GM18861 (cell line): ENCODE results near the gene MOK.
"Not testable (repeated sequence)": the region's sequence is repeated elsewhere in the genome, so short reads cannot be mapped to it uniquely, and the experiment has no call there.

Experiments used
- ATAC-seq: cut with Tn5 transposase; IDR thresholded peaks from one replicate; pipeline ENCODE4 v1.9.1; 2021; ENCODE audit not compliant: unreplicated experiment

The MOK gene, protein sequence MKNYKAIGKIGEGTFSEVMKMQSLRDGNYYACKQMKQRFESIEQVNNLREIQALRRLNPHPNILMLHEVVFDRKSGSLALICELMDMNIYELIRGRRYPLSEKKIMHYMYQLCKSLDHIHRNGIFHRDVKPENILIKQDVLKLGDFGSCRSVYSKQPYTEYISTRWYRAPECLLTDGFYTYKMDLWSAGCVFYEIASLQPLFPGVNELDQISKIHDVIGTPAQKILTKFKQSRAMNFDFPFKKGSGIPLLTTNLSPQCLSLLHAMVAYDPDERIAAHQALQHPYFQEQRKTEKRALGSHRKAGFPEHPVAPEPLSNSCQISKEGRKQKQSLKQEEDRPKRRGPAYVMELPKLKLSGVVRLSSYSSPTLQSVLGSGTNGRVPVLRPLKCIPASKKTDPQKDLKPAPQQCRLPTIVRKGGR

DNA sequence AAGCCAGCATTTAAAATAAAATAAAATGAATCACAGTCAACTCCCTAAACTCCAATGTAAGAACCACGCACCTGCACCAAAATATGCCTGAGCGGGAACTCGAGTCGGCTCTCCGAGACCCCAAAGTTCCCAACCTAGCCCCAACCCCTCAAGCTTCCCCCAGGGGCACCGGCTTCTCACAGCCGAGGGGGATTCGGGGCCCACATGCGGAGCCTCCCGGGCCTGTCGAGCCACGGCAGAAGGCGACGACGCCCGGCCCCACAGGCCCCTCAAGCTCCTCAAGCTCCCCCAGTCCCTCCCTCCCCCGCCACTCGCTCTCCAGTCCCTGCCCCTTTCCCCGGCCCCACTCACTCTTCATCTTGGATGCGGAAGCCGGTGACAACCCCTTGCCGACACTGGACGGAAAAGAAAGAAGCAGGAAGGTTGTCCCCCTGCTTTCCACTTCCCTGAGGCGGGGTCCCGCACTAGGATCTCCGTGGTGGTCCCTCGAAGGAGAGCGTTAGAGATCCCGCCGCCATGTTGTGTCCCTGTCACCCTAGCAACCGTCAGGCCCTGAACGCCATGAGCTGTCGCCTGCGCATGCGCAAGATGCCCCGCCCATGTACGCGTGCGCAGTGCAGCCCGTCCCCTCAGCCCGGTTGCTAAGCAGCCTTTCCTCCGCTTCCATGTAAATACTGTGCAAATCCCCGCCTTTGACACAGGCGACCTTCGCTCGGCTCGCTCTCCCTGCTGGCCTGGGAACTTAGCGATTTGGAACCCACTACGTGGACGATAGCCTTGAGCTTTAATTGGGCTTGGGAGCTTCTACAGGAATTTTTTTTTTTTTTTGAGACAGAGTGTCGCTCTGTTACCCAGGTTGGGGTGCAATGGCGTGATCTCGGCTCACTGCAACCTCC, at the start of gene MOK:
TSS of gene MOK (minus strand) at position 554 of the 896 bp plus-strand sequence. CDS start at position 358, 196 bp downstream.
- peak; percentile 87 for ATAC-seq

DNA sequence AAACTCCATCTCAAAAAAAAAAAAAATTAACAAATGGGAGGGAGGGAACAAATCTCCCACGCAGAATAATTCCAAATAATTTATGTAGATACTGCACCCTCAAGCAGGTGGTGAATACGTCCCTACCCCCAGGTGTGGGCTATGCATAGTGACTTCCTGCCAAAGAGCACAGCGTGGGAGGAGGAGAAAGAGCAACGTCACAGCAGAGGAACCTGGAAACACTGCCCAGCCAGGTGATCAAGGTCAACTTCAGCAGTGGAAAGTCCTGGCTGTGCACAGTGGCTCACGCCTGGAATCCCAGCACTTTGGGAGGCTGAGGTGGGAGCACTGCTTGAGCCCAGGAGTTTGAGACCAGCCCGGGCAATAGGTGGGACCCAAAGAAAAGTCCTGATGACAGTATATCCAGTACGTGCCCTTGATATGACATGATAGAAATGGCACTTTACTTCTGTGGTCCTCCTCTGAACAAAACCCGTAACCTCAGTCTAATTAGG, 48.2 kb upstream of the MOK start:
- no peak for ATAC-seq

DNA sequence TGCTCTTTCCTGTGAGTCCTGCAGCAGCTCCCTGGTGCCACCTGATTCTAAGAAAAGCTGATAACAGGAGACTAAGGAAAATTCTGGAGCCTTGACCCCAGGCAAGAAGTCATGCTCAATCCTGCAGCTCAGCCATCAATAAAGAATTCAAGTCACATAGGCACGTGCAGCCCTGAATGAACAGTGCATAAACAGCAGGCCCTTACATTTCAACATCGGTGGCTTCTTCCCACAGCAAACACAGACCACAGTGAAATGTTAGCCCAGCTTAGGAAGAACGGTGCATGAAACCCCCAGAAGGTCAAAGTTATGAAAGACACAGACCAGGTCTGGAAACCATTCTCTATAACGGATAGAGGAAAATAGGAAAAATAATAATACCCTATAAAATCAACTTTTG, 47.2 kb upstream of the MOK start:
- ATAC-seq: no peak

DNA sequence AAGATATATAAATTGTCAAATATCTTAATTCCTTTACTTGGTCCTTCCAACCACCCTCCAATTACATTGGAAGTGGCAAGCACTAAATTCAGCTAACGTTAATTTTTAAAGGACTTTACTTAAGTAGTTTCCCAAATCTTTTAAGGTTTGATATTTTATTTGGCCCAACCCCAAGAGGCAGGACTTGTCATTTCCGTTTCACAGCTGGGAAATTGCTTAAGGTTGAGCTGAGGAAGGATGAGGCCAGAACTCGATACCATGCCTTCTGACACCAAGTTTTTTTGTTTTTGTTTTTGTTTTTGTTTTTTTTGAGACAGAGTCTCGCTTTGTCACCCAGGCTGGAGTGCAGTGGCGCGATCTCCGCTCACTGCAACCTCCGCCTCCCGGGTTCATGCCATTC, 46.6 kb upstream of the MOK start:
- not testable (repeated sequence) for ATAC-seq

DNA sequence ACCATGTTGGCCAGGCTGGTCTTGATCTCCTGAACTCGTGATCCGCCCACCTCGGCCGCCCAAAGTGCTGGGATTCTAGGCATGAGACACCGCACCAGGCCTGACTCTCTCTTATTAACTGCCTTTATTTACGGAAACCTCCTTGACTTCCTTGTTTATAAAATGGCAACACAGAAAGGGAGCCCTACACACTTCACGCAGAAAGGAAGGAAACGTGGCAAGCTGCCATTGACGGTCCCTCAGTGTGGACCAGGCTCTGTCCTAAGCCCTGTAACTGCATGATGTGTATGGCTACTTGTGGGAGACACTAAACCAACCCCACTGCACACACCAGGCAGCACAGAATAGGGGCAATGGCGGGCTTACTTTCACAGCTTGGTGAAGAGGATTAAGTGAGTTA, 46.1 kb upstream of the MOK start:
- ATAC-seq: no peak

DNA sequence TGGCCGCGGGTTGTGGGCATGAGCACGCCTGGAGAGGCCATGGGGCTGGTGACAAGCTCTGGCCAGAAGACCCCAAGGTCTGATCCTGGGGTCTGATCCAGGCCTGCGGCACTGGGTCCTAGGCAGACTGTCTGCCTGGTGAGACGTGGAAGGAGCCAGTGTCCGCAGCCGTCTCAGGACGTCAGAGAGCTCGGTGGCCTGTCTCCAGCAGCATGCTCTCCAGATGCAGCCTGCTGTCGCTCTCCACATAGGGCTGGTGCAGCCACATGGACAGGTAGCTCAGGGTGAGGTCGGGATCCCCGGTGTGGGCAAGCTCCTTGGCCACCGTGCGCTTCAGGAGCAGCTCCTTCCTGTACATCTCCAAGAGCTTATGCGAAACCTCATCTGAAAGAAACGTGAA, 43.4 kb upstream of the MOK start:
- ATAC-seq: no peak

DNA sequence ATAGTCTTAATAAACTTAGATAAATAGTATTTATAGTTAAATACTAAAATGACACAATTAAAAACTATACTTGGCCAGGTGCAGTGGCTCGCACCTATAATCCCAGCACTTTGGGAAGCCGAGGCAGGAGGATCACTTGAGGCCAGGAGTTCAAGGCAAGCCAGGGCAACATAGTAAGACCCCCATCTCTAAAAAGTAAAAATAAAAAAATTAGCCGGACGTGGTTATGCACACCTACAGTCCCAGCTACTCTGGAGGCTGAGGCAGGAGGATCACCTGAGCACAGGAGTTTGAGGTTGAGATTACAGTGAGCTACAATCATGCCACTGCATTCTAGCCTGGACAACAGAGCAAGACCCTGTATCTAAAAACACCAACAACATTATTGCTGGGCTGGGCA, 41.7 kb upstream of the MOK start:
- no peak for ATAC-seq

DNA sequence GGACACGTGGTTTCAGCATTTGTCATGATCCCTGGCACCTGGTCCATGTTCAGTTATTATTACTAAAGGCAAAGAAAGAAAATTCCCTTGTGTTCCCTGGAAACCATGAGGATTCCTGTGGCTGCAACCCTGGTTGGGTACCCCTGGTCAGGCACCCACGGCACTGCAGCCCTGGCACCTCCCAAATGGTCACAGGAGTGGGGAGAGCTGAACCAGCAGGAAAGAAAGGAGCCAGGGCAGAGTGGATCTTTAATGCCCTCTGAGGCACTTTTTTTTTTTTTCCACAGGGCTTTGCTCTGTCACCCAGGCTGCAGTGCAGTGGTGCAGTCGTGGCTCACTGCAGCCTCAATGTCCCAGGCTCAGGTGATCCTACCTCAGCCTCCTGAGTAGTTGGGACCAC, 40.3 kb upstream of the MOK start:
- ATAC-seq: no peak

DNA sequence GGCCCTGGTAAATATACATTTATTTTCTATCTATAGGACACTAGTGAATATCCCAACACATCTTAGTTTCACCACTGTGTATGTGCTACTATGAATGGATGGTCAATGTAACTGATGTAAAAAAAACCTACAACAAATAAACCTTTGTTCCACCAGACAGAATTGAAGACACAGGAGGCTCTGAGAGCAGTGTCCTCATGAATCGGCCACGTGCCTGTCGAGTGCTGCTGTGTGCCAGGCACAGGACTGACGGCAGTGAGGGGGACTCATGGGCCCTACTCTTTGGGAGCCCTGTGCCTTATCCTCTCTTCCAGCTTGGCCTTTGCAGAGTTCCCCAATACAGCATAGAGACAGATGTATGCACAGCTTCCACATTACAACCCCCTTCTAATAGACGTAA, 39.5 kb upstream of the MOK start:
- no peak for ATAC-seq

DNA sequence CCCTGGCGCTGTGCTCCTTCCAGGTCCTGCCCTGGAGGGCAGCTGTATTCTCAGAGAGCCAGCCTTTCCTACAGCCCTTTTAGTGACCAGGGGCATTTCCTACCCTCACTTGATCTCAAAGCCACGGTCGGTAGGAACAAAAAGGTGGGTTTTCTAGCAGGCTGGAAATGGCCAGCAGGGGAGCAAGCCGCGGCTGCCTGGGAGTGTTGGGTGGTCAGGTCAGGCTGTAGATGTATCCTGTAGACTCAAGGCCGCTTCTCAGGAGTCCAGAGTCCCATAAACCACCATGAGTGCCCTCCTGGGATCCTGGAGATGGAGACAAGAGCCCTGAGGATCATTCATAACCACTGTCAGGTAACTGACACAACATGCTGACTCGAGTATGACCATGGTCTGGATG, 39.1 kb upstream of the MOK start:
- ATAC-seq: no peak

DNA sequence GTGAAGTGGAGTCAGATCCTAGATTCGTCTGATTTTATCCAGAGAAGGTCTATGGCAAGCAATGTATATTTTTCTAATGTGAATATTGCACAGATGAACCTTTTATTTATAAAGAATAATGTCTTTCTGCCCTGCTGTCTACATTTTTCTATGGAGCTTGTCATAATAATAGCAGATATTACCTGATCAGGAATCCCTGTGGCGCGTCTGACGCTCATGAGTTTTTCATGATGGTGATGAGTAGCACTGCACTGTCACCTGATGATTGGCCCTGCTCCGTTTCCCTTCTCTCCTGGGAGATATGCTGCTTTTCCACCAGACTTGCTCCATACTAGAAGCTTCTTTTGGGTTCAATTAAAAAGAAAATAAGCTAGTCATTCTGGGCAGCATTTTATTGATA, 37.3 kb upstream of the MOK start:
- no peak for ATAC-seq

DNA sequence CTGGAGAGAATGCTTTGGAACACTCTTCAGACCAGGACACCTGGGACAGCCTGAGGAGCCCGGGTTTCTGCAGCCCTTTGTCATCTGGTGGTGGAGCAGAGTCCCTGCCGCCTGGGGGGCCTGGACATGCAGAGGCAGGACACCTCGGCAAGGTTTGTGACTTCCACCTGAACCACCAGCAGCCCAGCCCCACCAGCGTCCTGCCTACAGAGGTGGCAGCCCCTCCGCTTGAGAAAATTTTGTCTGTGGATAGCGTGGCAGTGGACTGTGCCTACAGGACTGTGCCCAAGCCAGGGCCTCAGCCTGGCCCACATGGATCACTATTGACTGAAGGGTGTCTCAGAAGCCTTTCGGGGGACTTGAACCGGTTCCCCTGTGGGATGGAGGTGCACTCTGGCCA, 36.6 kb upstream of the MOK start:
- no peak for ATAC-seq

DNA sequence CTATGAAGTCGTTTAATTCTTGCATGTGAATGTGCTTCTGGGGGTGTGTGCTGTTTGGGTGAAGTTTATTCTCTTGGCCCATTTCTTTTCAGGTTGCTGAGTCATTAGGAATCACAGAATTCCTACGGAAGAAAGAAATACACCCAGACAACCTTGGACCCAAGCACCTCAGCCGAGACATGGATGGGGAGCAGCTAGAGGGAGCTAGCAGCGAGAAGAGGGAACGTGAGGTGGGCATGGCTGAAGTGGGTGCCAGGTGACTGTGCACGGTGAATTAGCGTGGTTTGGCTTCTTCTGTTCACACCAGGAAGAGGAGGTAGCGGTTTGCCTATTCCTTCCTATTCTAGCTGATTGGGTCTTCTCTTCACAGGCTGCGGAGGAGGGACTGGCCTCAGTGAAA, 33.8 kb upstream of the MOK start:
- ATAC-seq: no peak

DNA sequence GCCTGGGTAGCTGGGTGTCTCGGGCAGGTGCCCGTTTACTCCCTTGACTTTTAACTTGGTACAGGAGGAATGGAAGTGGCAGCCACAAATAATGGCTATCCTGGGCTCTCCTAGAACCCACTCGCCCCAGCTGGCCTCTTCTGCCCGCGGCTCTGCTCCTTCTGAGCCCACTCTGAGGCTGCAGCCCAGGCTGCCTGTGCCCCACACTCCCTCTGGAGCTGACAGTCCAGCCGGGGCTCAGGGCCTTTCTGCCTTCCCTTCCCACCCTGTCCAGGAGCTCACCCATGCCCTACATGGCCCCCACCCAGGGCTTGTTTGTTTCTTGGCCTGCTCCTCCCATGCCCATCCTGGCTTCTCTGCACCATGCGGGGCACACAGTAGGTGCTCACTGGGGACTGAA, 30.2 kb upstream of the MOK start:
- no peak for ATAC-seq

DNA sequence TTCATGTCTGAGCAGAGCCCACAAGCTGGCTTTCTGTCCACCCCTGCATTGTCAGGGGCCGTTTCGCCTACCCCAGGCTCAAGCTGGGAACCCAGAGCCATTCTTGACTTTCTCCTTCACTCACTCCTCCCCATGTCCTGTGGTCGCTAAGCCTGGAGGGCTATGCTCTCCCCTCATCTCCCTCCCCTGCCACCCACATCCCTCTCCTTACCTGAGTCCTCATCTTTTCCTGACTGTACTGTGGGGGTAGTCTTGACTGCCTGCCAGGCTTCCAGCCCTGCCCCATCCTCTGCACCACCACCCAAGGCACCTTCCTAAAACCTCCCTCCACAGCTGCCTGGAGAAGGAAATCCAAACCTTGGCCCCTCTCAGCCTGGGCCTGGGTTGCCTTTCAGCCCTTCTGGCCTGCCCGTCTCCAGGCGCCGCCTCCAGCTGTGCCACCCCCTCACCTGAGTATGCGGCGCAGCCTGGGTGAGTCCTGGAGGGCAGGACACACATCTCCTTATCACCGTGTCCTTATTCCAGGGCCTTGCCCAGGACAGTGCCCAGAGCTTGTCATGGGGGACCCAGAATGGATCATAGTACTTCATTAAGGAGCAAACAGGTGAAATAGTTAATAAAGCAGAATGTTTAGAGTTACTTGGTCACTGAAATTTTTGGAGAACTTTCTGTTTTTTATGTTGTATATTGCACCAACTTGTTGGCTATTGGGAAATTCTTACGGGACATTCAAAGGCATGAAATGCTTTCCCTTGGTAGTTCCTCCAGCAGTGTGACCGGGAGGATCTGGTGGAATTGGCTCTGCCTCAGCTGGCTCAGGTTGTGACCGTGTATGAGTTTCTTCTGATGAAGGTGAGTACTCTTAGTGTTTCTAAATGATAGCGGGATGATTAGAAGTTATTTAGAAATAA, 29.1 kb upstream of the MOK start:
- no peak for ATAC-seq

DNA sequence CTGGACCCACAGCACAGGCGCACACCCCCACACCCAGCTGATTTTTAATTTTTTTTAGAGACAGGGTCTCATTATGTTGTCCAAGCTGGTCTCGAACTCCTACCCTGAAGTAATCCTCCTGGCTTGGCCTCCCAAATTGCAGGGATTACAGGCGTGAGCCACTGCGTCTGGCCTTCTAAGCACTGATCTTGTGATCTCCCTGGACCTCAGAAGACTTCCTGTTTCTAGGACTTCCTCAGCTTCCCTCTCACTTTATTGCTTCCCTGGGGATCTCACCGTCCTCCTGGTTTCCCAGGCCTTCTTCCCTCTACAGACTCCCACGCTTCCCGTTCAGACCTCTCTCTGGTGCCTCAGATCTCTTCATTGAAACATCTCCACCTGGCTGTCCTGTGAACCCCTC, 28.4 kb upstream of the MOK start:
- ATAC-seq: no peak

DNA sequence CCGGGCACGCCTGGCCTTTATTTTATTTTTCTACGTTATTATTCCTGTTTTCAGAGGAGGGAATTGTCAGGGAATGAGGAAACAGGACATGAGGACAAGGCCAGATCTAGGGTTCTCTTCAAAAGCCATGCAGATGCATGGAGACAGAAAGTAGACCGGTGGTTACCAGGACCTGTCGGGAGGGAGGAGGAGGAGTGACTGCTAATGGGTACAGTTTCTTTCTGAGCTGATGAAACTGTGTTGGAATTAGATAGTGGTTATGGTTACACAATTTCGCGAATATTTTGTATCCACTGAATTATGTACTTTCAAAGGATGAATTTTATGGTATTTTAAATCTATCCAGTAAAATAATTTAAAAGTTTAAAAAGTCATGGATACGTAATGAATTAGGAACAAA, 25.8 kb upstream of the MOK start:
- ATAC-seq: no peak

DNA sequence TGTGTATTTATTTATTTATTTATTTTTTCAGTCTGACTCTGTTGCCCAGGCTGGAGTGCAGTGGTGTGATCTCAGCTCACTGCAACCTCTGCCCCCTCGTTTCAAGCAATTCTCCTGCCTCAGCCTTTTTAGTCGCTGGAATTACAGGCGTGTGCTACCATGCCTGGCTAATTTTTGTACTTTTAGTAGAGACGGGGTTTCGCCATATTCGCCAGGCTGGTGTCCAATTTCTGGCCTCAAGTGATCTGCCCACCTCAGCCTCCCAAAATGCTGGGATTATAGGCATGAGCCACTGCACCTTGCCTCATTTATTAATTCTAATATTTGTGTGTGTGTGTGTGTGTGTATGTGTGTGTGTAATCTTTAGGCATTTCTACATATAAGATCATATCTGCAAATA, 24.4 kb upstream of the MOK start:
- ATAC-seq: not testable (repeated sequence)

DNA sequence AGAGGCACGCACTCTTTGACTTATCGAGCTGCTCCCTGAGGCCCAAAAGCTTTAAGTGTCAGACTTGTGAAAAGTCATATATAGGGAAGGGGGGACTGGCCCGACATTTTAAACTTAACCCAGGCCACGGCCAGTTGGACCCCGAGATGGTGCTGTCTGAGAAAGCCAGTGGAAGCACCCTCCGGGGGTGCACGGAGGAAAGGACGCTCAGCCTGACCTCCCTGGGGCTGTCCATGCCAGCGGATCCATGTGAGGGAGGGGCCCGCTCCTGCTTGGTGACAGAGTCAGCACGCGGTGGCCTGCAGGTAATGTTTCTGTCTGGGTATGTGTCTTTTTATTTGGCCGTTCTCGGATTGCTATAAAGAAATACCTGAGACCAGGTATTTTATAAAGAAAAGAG, 21.6 kb upstream of the MOK start:
- ATAC-seq: no peak

DNA sequence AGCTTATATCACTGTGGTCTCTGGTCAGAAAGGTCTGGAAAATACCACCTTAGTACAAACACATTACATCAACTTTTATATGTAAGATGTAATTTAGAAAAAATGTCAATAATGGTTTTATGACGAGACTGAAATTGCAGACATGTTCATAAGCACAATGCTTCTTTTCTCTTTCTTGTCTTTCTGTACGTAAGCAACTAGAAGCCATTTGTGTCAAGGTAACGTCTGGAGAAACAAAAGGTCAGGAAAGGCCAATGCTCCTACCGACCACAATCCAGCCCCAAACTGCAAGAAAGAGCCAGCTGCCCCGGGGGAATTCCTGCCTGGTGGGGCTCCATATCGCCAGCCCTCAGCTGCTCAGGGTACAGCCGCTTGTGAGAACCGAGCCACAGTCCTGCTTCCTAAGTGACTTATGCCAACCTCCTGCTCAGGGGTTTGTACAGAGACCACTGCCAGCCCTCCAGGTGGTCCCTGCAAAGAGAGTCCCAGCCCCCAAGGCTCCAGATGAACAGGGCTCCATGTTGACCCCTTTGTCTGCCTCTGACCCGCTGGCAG, 20.9 kb upstream of the MOK start:
- no peak for ATAC-seq

DNA sequence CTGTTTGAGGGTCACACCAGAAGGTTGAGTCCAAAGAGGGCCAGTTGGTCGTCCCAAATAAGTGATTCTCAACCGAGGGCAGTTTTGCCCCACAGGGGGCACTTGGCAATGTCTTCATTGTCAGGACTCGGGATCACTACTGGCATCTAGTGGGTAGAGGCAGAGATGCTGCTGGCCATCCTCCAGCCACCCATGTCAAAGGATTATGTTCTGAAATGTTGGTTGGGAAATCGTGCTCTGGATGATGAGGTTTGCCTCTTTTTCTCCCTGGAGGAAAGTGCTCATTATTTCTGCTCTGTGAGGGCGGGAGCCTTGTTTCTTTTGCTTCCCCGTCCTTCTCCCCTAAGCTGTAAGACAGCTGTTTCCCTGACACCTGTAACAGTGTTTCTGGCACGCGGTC, 18.1 kb upstream of the MOK start:
- ATAC-seq: no peak
